Uterus (tissue), 2 donors: ENCODE data around the gene TLE3.

Source experiments
- POLR2A ChIP-seq, 2 donors: fragments of 450-650 bp; IDR thresholded peaks; one replicate each; pipeline ENCODE4 v1.6.1; 2016; ENCODE audit warnings: antibody characterized with exemption in 2 of 2, mild to moderate bottlenecking in 1 of 2, moderate library complexity in 1 of 2
- TF ChIP-seq, protein P1 (sequence below), 4 experiments: fragments of 200-600 bp in 2 of 4; fragments of 450-650 bp in 2 of 4; sonication (generic) in 2 of 4; IDR thresholded peaks; one replicate each; pipeline ENCODE4 v1.5.1; 2016 to 2019; ENCODE audit warnings: antibody characterized with exemption in 4 of 4, mild to moderate bottlenecking in 2 of 4, moderate library complexity in 1 of 4

- TF ChIP-seq, protein P1, sequence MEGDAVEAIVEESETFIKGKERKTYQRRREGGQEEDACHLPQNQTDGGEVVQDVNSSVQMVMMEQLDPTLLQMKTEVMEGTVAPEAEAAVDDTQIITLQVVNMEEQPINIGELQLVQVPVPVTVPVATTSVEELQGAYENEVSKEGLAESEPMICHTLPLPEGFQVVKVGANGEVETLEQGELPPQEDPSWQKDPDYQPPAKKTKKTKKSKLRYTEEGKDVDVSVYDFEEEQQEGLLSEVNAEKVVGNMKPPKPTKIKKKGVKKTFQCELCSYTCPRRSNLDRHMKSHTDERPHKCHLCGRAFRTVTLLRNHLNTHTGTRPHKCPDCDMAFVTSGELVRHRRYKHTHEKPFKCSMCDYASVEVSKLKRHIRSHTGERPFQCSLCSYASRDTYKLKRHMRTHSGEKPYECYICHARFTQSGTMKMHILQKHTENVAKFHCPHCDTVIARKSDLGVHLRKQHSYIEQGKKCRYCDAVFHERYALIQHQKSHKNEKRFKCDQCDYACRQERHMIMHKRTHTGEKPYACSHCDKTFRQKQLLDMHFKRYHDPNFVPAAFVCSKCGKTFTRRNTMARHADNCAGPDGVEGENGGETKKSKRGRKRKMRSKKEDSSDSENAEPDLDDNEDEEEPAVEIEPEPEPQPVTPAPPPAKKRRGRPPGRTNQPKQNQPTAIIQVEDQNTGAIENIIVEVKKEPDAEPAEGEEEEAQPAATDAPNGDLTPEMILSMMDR (IDR thresholded peaks at IDR 0.05) = no peak
- no peak for TF ChIP-seq POLR2A (IDR thresholded peaks at IDR 0.05)
Measured at GRCh38 chr15:70142322-70143191, 44.8 kb upstream of the TLE3 start.
